ENCODE data around the gene ZNF569. TPM values are rescaled to one million over a fixed set of nuclear protein-coding genes. Genes with fewer than 3 reads are reported as not detected.

ZNF569 gene
- total and polyA plus RNA-seq, 2 of the 13 experiments (the other 11 are each of a cell fraction or from before 2014, with no cell fraction given) = 1.4 to 5.7 TPM

DNA sequence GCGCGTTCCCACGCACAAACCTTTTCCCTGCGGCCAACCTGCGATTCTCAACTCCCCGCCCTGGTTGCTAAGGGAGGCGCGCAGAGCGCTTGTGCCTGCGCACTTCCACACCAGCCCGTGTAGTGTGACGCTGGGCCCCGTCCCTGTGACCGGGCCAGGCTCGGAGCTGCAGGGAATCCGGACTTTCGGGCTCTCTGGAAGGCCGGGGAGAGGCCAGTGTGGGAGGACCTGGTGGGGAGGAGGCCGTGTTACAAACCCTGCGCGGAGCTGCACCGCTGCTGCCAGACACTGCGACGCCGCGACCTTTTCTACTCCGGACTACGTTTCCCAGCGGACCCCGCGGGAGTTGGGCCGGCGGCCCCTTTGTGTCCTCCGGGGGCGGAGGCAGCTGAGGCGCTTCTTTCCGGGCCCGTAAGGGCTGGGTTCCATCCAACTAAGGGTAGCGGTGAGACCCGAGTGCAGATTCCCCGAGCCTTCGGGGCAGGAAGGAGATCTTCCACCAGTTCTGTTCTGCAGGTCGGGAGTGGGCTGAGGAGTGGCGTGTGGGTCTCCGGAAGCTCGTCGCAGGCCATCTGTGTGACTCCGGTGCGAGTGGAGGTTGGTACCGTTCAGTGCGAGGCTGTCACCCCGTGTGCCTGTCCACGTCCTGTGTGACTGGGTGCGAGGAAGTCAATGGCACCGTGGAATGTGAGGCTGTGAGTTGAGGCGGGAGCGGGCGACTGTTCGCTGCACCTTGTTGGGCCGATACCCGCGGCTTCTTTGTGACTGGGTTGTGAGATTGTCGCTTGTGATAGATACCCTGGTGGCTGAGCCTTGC lies 1.9 kb upstream of the ZNF569 start, which contains the start of gene ZNF570 (continued):
- TF ChIP-seq, protein P1, sequence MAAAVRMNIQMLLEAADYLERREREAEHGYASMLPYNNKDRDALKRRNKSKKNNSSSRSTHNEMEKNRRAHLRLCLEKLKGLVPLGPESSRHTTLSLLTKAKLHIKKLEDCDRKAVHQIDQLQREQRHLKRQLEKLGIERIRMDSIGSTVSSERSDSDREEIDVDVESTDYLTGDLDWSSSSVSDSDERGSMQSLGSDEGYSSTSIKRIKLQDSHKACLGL (CRISPR knock-in tag; IDR thresholded peaks at IDR 0.05) = peak; percentile 61; the same call in 1 of the 2 replicates
- TF ChIP-seq ZBTB20 (CRISPR knock-in tag; IDR thresholded peaks at IDR 0.05; ENCODE audit: borderline replicate concordance, low read depth) (peak; percentile 86; the same call in 1 of the 2 replicates), TGIF2 (CRISPR knock-in tag; IDR thresholded peaks at IDR 0.05) (0 out of 2 replicates have a peak, but pooled peaks have one; percentile 26), XBP1 (CRISPR knock-in tag; IDR thresholded peaks at IDR 0.05) (0 out of 2 replicates have a peak, but pooled peaks have one; percentile 33), BHLHE40 (IDR thresholded peaks at IDR 0.05; ENCODE audit: low read length) (peak; percentile 34; the same call in 1 of the 2 replicates), HNF4A (CRISPR knock-in tag; IDR thresholded peaks at IDR 0.05) (0 out of 2 replicates have a peak, but pooled peaks have one; percentile 9), ZNF564 (CRISPR knock-in tag; IDR thresholded peaks at IDR 0.05) (peak; percentile 78; the same call in 1 of the 2 replicates), CBX1 (IDR thresholded peaks at IDR 0.05; ENCODE audit: low read depth) (peak; percentile 32), TCF12 (IDR thresholded peaks at IDR 0.05) (no peak), TCF12 (CRISPR knock-in tag; IDR thresholded peaks at IDR 0.05) (no peak; the same call in 1 of the 2 replicates)
- TF ChIP-seq, protein P2, sequence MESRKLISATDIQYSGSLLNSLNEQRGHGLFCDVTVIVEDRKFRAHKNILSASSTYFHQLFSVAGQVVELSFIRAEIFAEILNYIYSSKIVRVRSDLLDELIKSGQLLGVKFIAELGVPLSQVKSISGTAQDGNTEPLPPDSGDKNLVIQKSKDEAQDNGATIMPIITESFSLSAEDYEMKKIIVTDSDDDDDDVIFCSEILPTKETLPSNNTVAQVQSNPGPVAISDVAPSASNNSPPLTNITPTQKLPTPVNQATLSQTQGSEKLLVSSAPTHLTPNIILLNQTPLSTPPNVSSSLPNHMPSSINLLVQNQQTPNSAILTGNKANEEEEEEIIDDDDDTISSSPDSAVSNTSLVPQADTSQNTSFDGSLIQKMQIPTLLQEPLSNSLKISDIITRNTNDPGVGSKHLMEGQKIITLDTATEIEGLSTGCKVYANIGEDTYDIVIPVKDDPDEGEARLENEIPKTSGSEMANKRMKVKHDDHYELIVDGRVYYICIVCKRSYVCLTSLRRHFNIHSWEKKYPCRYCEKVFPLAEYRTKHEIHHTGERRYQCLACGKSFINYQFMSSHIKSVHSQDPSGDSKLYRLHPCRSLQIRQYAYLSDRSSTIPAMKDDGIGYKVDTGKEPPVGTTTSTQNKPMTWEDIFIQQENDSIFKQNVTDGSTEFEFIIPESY (CRISPR knock-in tag; IDR thresholded peaks at IDR 0.05) = 0 out of 2 replicates have a peak, but pooled peaks have one; percentile 23
- TF ChIP-seq, protein P3, sequence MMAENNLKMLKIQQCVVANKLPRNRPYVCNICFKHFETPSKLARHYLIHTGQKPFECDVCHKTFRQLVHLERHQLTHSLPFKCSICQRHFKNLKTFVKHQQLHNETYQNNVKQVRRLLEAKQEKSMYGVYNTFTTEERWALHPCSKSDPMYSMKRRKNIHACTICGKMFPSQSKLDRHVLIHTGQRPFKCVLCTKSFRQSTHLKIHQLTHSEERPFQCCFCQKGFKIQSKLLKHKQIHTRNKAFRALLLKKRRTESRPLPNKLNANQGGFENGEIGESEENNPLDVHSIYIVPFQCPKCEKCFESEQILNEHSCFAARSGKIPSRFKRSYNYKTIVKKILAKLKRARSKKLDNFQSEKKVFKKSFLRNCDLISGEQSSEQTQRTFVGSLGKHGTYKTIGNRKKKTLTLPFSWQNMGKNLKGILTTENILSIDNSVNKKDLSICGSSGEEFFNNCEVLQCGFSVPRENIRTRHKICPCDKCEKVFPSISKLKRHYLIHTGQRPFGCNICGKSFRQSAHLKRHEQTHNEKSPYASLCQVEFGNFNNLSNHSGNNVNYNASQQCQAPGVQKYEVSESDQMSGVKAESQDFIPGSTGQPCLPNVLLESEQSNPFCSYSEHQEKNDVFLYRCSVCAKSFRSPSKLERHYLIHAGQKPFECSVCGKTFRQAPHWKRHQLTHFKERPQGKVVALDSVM (CRISPR knock-in tag; IDR thresholded peaks at IDR 0.05) = peak; percentile 97
- TF ChIP-seq, protein P4, sequence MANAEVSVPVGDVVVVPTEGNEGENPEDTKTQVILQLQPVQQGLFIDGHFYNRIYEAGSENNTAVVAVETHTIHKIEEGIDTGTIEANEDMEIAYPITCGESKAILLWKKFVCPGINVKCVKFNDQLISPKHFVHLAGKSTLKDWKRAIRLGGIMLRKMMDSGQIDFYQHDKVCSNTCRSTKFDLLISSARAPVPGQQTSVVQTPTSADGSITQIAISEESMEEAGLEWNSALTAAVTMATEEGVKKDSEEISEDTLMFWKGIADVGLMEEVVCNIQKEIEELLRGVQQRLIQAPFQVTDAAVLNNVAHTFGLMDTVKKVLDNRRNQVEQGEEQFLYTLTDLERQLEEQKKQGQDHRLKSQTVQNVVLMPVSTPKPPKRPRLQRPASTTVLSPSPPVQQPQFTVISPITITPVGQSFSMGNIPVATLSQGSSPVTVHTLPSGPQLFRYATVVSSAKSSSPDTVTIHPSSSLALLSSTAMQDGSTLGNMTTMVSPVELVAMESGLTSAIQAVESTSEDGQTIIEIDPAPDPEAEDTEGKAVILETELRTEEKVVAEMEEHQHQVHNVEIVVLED (CRISPR knock-in tag; IDR thresholded peaks at IDR 0.05; ENCODE audit: borderline replicate concordance) = peak; percentile 76; the same call in 1 of the 2 replicates
- TF ChIP-seq, protein P5, sequence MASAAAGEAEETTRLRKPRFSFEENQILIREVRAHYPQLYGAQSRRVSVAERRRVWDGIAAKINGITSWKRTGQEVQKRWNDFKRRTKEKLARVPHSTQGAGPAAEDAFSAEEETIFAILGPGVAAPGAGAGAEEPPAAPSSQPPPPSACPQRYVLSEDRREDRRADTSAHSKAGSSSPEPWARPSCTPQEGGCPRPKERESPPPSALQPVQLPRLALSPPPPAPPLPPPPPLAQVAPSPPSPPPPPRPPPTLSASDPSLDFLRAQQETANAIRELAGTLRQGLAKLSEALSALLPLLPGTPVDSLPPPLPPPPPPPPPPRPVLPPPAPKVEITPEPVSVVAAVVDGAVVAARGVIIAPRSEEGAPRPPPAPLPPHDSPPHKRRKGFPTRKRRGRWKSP (CRISPR knock-in tag; IDR thresholded peaks at IDR 0.05) = peak; percentile 67; the same call in 1 of the 2 replicates
- TF ChIP-seq, protein P6, sequence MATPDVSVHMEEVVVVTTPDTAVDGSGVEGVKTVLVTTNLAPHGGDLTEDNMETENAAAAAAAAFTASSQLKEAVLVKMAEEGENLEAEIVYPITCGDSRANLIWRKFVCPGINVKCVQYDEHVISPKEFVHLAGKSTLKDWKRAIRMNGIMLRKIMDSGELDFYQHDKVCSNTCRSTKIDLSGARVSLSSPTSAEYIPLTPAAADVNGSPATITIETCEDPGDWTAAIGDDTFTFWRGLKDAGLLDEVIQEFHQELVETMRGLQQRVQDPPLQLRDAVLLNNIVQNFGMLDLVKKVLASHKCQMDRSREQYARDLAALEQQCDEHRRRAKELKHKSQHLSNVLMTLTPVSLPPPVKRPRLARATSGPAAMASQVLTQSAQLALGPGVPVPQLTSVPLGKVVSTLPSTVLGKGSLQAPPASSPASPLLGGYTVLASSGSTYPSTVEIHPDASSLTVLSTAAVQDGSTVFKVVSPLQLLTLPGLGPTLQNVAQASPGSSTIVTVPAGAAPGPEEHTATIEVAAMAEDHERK (CRISPR knock-in tag; IDR thresholded peaks at IDR 0.05; ENCODE audit: low read depth) = 0 out of 2 replicates have a peak, but pooled peaks have one; percentile 22

Data from HepG2 (cell line).